ENCODE results near the gene CRX. TPM values are rescaled to one million over a fixed set of nuclear protein-coding genes. Genes with fewer than 3 reads are reported as not detected.

Gene CRX
- total and polyA plus RNA-seq, 2 of the 13 experiments (the other 11 are each of a cell fraction or from before 2014, with no cell fraction given): not detected

GRCh38 chr19:47886010-47886559 is 64.3 kb downstream of the CRX start, which contains the start of gene SULT2A1 (continued):
- TF ChIP-seq ZNF512B (CRISPR knock-in tag; IDR thresholded peaks at IDR 0.05; ENCODE audit: borderline replicate concordance): 0 out of 2 replicates have a peak, but pooled peaks have one; percentile 25
- no peak for TF ChIP-seq ZNF780A (CRISPR knock-in tag; IDR thresholded peaks at IDR 0.05)
- TF ChIP-seq, protein P1, sequence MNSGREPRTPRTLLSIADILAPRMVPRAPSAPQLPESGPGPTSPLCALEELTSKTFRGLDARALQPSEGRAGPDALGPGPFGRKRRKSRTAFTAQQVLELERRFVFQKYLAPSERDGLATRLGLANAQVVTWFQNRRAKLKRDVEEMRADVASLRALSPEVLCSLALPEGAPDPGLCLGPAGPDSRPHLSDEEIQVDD (CRISPR knock-in tag; IDR thresholded peaks at IDR 0.05; ENCODE audit: borderline replicate concordance): no peak
- no peak for TF ChIP-seq POLR2AphosphoS2 (IDR thresholded peaks at IDR 0.05; ENCODE audit: low read depth, low read length)
- TF ChIP-seq MED1 (CRISPR knock-in tag; IDR thresholded peaks at IDR 0.05): peak; percentile 99
- no peak for TF ChIP-seq PAX8 (CRISPR knock-in tag; IDR thresholded peaks at IDR 0.05; ENCODE audit: borderline replicate concordance)
- peak; percentile 52; the same call in 1 of the 2 replicates for TF ChIP-seq ZNF605 (CRISPR knock-in tag; IDR thresholded peaks at IDR 0.05)
- 0 out of 2 replicates have a peak, but pooled peaks have one; percentile 46 for TF ChIP-seq ZBTB43 (CRISPR knock-in tag; conservative IDR thresholded peaks at IDR 0.05)
- TF ChIP-seq, protein P2, sequence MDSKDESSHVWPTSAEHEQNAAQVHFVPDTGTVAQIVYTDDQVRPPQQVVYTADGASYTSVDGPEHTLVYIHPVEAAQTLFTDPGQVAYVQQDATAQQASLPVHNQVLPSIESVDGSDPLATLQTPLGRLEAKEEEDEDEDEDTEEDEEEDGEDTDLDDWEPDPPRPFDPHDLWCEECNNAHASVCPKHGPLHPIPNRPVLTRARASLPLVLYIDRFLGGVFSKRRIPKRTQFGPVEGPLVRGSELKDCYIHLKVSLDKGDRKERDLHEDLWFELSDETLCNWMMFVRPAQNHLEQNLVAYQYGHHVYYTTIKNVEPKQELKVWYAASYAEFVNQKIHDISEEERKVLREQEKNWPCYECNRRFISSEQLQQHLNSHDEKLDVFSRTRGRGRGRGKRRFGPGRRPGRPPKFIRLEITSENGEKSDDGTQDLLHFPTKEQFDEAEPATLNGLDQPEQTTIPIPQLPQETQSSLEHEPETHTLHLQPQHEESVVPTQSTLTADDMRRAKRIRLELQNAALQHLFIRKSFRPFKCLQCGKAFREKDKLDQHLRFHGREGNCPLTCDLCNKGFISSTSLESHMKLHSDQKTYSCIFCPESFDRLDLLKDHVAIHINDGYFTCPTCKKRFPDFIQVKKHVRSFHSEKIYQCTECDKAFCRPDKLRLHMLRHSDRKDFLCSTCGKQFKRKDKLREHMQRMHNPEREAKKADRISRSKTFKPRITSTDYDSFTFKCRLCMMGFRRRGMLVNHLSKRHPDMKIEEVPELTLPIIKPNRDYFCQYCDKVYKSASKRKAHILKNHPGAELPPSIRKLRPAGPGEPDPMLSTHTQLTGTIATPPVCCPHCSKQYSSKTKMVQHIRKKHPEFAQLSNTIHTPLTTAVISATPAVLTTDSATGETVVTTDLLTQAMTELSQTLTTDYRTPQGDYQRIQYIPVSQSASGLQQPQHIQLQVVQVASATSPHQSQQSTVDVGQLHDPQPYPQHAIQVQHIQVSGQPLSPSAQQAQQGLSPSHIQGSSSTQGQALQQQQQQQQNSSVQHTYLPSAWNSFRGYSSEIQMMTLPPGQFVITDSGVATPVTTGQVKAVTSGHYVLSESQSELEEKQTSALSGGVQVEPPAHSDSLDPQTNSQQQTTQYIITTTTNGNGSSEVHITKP (CRISPR knock-in tag; IDR thresholded peaks at IDR 0.05; ENCODE audit: low read depth): peak; percentile 48; the same call in 1 of the 2 replicates
- peak; percentile 90 for TF ChIP-seq THRA (CRISPR knock-in tag; IDR thresholded peaks at IDR 0.05; ENCODE audit: borderline replicate concordance)
- no peak for TF ChIP-seq PRMT3 (CRISPR knock-in tag; IDR thresholded peaks at IDR 0.05; ENCODE audit: borderline replicate concordance, low read depth)
- peak; percentile 78 for TF ChIP-seq KAT8 (CRISPR knock-in tag; IDR thresholded peaks at IDR 0.05)
- TF ChIP-seq AGO2 (optimal IDR thresholded peaks at IDR 0.05; ENCODE audit: low read depth, low read length): no peak
- TF ChIP-seq, protein P3, sequence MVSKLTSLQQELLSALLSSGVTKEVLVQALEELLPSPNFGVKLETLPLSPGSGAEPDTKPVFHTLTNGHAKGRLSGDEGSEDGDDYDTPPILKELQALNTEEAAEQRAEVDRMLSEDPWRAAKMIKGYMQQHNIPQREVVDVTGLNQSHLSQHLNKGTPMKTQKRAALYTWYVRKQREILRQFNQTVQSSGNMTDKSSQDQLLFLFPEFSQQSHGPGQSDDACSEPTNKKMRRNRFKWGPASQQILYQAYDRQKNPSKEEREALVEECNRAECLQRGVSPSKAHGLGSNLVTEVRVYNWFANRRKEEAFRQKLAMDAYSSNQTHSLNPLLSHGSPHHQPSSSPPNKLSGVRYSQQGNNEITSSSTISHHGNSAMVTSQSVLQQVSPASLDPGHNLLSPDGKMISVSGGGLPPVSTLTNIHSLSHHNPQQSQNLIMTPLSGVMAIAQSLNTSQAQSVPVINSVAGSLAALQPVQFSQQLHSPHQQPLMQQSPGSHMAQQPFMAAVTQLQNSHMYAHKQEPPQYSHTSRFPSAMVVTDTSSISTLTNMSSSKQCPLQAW (CRISPR knock-in tag; IDR thresholded peaks at IDR 0.05): peak; percentile 82; the same call in 1 of the 2 replicates
- TF ChIP-seq IRF9 (CRISPR knock-in tag; IDR thresholded peaks at IDR 0.05; ENCODE audit: borderline replicate concordance): no peak

Measured in HepG2 (cell line).